ENCODE results near the gene GPR17. TPM values are rescaled to one million over a fixed set of nuclear protein-coding genes. Genes with fewer than 3 reads are reported as not detected.

Gene GPR17
- total RNA-seq, 1 experiment from 2014 or later, result 0.35 TPM

GRCh38 chr2:127661949-127662510 lies 16.1 kb downstream of the GPR17 start:
- H3K27ac ChIP-seq (ENCODE audit: insufficient read length, low read depth, low read length), result no peak overlapping the region
- no peak overlapping the region for H2BK12ac ChIP-seq (ENCODE audit: insufficient read length, low read depth, low read length)
- no peak overlapping the region for H3K4me2 ChIP-seq (ENCODE audit: insufficient read depth, insufficient read length, low read length)
- H4K20me1 ChIP-seq (ENCODE audit: control insufficient read depth, insufficient read depth, insufficient read length), result no peaks in the 10 kb centered on the region
- peaks cover 3 to 4% of the 10 kb centered on the region in 2 experiments; a peak in 2 of 4 replicates for H3K4me1 Mint-ChIP-seq
- H3K27me3 ChIP-seq (ENCODE audit: insufficient read depth, low read length), result peaks cover 14% of the 10 kb centered on the region; the same call in 1 of the 2 replicates
- H2AFZ ChIP-seq (ENCODE audit: low read length), result no peak overlapping the region
- no peak overlapping the region for H3K56ac ChIP-seq (ENCODE audit: insufficient read length, low read depth, low read length)
- no peak overlapping the region for H2BK5ac ChIP-seq (ENCODE audit: insufficient read length, low read length)
- no peaks in the 10 kb centered on the region for H3K9me3 ChIP-seq (ENCODE audit: control insufficient read depth, low read depth, low read length)
- no peak overlapping the region for H3K18ac ChIP-seq (ENCODE audit: insufficient read length, low read depth, low read length)
- no peaks in the 10 kb centered on the region for H3K4me1 ChIP-seq (ENCODE audit: insufficient read depth, low read length)
- H2BK15ac ChIP-seq (ENCODE audit: low read depth, low read length), result no peak overlapping the region
- no peaks in the 10 kb centered on the region for H3K79me1 ChIP-seq (ENCODE audit: insufficient read depth, low read depth, low read length, poor library complexity, severe bottlenecking)
- H3K14ac ChIP-seq (ENCODE audit: insufficient read depth, low read length), result no peak overlapping the region
- peaks cover 4% of the 10 kb centered on the region for H3K23me2 ChIP-seq (ENCODE audit: insufficient read length, low read depth, low read length, poor library complexity, severe bottlenecking)
- no peaks in the 10 kb centered on the region for H3K9me3 Mint-ChIP-seq
- peak; percentile 18; the same call in 1 of the 3 replicates for TF ChIP-seq CTCF (conservative IDR thresholded peaks at IDR 0.05)
- no peak overlapping the region for H3K23ac ChIP-seq (ENCODE audit: insufficient read length, low read depth, low read length)
- no CpG with 5 or more reads among the region's 9 CpGs for WGBS (ENCODE audit: extremely low coverage, insufficient read length, low lambda C conversion rate)
- no peak overlapping the region for H4K5ac ChIP-seq (ENCODE audit: insufficient read length, low read depth, low read length)
- H4K91ac ChIP-seq (ENCODE audit: insufficient read length, low read depth, low read length), result no peak overlapping the region
- no peak overlapping the region for H3K4ac ChIP-seq (ENCODE audit: low read depth, low read length)
- H2AK5ac ChIP-seq (ENCODE audit: insufficient read length, low read length), result no peak overlapping the region
- H3K9ac ChIP-seq (ENCODE audit: extremely low read depth, insufficient read length, low read length), result no peak overlapping the region
- H4K8ac ChIP-seq (replicated peaks; ENCODE audit: insufficient read length, low read depth, low read length), result no peak overlapping the region
- H3K27ac Mint-ChIP-seq, result no peak overlapping the region
- 0 out of 2 replicates have a peak, but pooled peaks cover 2% of the 10 kb centered on the region for H3K79me2 ChIP-seq (ENCODE audit: insufficient read depth, low read length)
- H2BK120ac ChIP-seq (ENCODE audit: low read depth, low read length, poor library complexity, severe bottlenecking), result no peak overlapping the region
- H3K4me3 Mint-ChIP-seq, result no peak overlapping the region
- no peak for DNase-seq
- H2BK20ac ChIP-seq (ENCODE audit: low read depth, low read length, poor library complexity, severe bottlenecking), result no peak overlapping the region
- peaks cover 0 to 2% (median 0%) of the 10 kb centered on the region in 3 experiments; a peak in 3 of 7 replicates for H3K36me3 Mint-ChIP-seq (ENCODE audit: insufficient read depth in 1 of 3, low read depth in 3 of 3)
- peaks cover 44% of the 10 kb centered on the region for H3K27me3 Mint-ChIP-seq (ENCODE audit: low read depth)
- H3T11ph ChIP-seq (ENCODE audit: low read length), result no peak overlapping the region

All from H9 (cell line).